Spleen (tissue), 7 donors: Measurements from ENCODE around the gene GATC.

Source experiments
- CTCF ChIP-seq, 11 experiments: fragments of 200-600 bp in 7 of 11; fragments of 450-650 bp in 4 of 11; sonication (generic) in 4 of 11; IDR thresholded peaks in 8 of 11; conservative IDR thresholded peaks in 3 of 11; 1 replicate in 7 of 11; 2 replicates in 4 of 11; pipeline versions ENCODE4 v1.4.0 to v1.8.0; 2016 to 2021; ENCODE audit warnings: antibody characterized with exemption in 11 of 11, inconsistent platforms in 4 of 11, mild to moderate bottlenecking in 1 of 11
- POLR2A ChIP-seq, 3 donors: fragments of 450-650 bp; IDR thresholded peaks; one replicate each; pipeline ENCODE4 v1.5.1; 2017; ENCODE audit warnings: antibody characterized with exemption in 3 of 3, mild to moderate bottlenecking in 1 of 3
- donor health status: DM: no; HTN: no; CAD: no; lungs with moderate emphysema.
- donor health status: DM: no; HTN: no; CAD: no.
- donor health status: DM: no; HTN: no; CAD: no.

DNA sequence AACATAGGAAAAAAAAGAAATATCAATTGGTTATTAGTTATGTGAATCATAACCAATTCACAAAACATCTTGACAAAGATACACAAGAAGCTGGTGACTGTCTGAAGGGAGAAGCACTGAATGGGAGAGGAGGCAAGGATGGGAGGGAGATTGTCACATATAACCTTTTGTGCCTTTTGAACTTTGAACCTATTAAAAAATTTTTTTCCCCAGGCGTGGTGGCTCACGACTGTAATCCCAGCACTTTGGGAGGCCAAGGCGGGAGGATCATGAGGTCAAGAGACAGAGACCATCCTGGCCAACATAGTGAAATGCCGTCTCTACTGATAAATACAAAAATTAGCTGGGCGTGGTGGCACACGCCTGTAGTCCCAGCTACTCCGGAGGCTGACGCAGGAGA, 62.3 kb downstream of the GATC start:
- TF ChIP-seq CTCF (IDR thresholded peaks at IDR 0.05 in 8 of 11, conservative IDR thresholded peaks at IDR 0.05 in 3 of 11): no peak
- no peak for TF ChIP-seq POLR2A (IDR thresholded peaks at IDR 0.05)
